Colonic mucosa (tissue), 4 donors: ENCODE measurements around the gene TUFT1. TPM values are rescaled to one million over a fixed set of nuclear protein-coding genes. Genes with fewer than 3 reads are reported as not detected.

Experiments used
- DNase-seq: peaks from one replicate; pipeline ENCODE4 v3.0.0-alpha.2; 2020
- H3K27ac ChIP-seq: fragments of 200-600 bp; one replicate; pipeline ENCODE4 v1.8.0; 2021
- H3K27me3 ChIP-seq: fragments of 200-600 bp; one replicate; pipeline ENCODE4 v1.8.0; 2021
- H3K36me3 ChIP-seq: fragments of 200-600 bp; one replicate; pipeline ENCODE4 v1.8.0; 2021
- H3K4me1 ChIP-seq: fragments of 200-600 bp; one replicate; pipeline ENCODE4 v1.8.0; 2021; ENCODE audit warnings: mild to moderate bottlenecking
- H3K4me3 ChIP-seq: fragments of 200-600 bp; one replicate; pipeline ENCODE4 v1.8.0; 2021
- H3K9ac ChIP-seq, 2 donors: one replicate each; pipeline ENCODE4 v1.7.0; 2013; ENCODE audit warnings: control low read depth in 2 of 2, low read depth in 2 of 2, low read length in 2 of 2
- H3K9me3 ChIP-seq: fragments of 200-600 bp; one replicate; pipeline ENCODE4 v1.8.0; 2021
- CTCF ChIP-seq: fragments of 200-600 bp; IDR thresholded peaks from one replicate; pipeline ENCODE4 v1.8.0; 2022; ENCODE audit warnings: antibody characterized with exemption, mild to moderate bottlenecking
- intact Hi-C: fragments of 100-400 bp; cut with DNase I; formaldehyde crosslinking; loops from one replicate; pipeline ENCODE4 v1.14.1; 2022
- total RNA-seq, 2 donors: library from RNA; stranded (reverse); fragmentation: NEBNext Ultra II Directional in 1 of 2; extraction: Animal tissue kit (Norgen Biotek cat#: 25700) in 1 of 2; gene quantifications; one replicate each; pipeline ENCODE4 v1.2.1, GENCODE V29; 2021
- donor health status: healthy.
- donor health status: DM: no; HTN: no; CAD: no.
- donor health status: DM: no; HTN: no; CAD: no.

TUFT1 gene
- total RNA-seq, 2 donors from 2014 or later, result 25.5 to 40.6 TPM

GRCh38 chr1:151533870-151534269 lies 6.2 kb upstream of the TUFT1 start:
- no peak for TF ChIP-seq CTCF
- no peak overlapping the region for H3K27ac ChIP-seq
- no peak overlapping the region for H3K4me3 ChIP-seq
- no peaks in the 10 kb centered on the region for H3K4me1 ChIP-seq
- H3K9ac ChIP-seq, result no peak overlapping the region
- intact Hi-C loops, result loop anchor here (10.0 kb wide), 1 partner anchor 161 kb away; no protein-coding TSS in a partner anchor
- H3K27me3 ChIP-seq, result no peaks in the 10 kb centered on the region
- H3K9me3 ChIP-seq, result no peaks in the 10 kb centered on the region
- DNase-seq, result no peak
- H3K36me3 ChIP-seq, result no peaks in the 10 kb centered on the region

GRCh38 chr1:151534662-151535278 lies 5.3 kb upstream of the TUFT1 start:
- no peak overlapping the region for H3K9ac ChIP-seq
- H3K27ac ChIP-seq, result no peak overlapping the region
- no peaks in the 10 kb centered on the region for H3K36me3 ChIP-seq
- DNase-seq, result peak; percentile 86
- no peak overlapping the region for H3K4me3 ChIP-seq
- H3K4me1 ChIP-seq, result no peaks in the 10 kb centered on the region
- TF ChIP-seq CTCF, result peak; percentile 95
- H3K27me3 ChIP-seq, result no peaks in the 10 kb centered on the region
- H3K9me3 ChIP-seq, result no peaks in the 10 kb centered on the region
- intact Hi-C loops, result loop anchor here (5.0 to 10.0 kb wide), 3 partner anchors 77 to 198 kb away; partner anchors contain the start of gene POGZ

GRCh38 chr1:151535326-151536271 lies 4.5 kb upstream of the TUFT1 start:
- DNase-seq, result no peak
- no peaks in the 10 kb centered on the region for H3K36me3 ChIP-seq

GRCh38 chr1:151536499-151536898 lies 3.6 kb upstream of the TUFT1 start:
- no peak for DNase-seq
- intact Hi-C loops, result loop anchor here (5.0 to 10.0 kb wide), 3 partner anchors 79 to 196 kb away; partner anchors contain the start of gene POGZ
- no peaks in the 10 kb centered on the region for H3K4me1 ChIP-seq
- H3K36me3 ChIP-seq, result no peaks in the 10 kb centered on the region
- H3K27ac ChIP-seq, result no peak overlapping the region
- TF ChIP-seq CTCF, result no peak
- no peaks in the 10 kb centered on the region for H3K27me3 ChIP-seq
- H3K4me3 ChIP-seq, result no peak overlapping the region
- H3K9me3 ChIP-seq, result no peaks in the 10 kb centered on the region
- H3K9ac ChIP-seq, result no peak overlapping the region

More at GRCh38 chr1:151535326-151536271, 4.5 kb upstream of the TUFT1 start:
- TF ChIP-seq CTCF, result no peak
- Histone ChIP-seq H3K27ac (no peak overlapping the region), H3K27me3 (no peaks in the 10 kb centered on the region), H3K9me3 (no peaks in the 10 kb centered on the region), H3K4me3 (no peak overlapping the region), H3K9ac (no peak overlapping the region), H3K4me1 (no peaks in the 10 kb centered on the region)
- intact Hi-C loops, result loop anchor here (5.0 to 10.0 kb wide), 3 partner anchors 78 to 197 kb away; partner anchors contain the start of gene POGZ

GRCh38 chr1:151537112-151537511 lies 3.0 kb upstream of the TUFT1 start:
- H3K27me3 ChIP-seq, result no peaks in the 10 kb centered on the region
- intact Hi-C loops, result loop anchor here (5.0 to 10.0 kb wide), 3 partner anchors 80 to 195 kb away; partner anchors contain the start of gene POGZ
- H3K9me3 ChIP-seq, result no peaks in the 10 kb centered on the region
- no peak for TF ChIP-seq CTCF
- no peak overlapping the region for H3K27ac ChIP-seq
- H3K36me3 ChIP-seq, result no peaks in the 10 kb centered on the region
- H3K4me3 ChIP-seq, result no peak overlapping the region
- DNase-seq, result no peak
- H3K9ac ChIP-seq, result no peak overlapping the region
- H3K4me1 ChIP-seq, result no peaks in the 10 kb centered on the region
